GM19351 (cell line): Measurements from ENCODE around the gene OSBP2.

Experiments used
- ATAC-seq: cut with Tn5 transposase; IDR thresholded peaks from one replicate; pipeline ENCODE4 v1.9.1; 2021; ENCODE audit warnings: mild to moderate bottlenecking, moderate library complexity; ENCODE audit not compliant: unreplicated experiment

The OSBP2 gene

GRCh38 chr22:30953206-30953605, 258.5 kb downstream of the OSBP2 start:
- no peak for ATAC-seq

- ATAC-seq, result no peak
Measured at GRCh38 chr22:30955153-30955552, 260.5 kb downstream of the OSBP2 start.
